IMR-90 (cell line): Measurements from ENCODE around the gene PGLYRP2. TPM values are rescaled to one million over a fixed set of nuclear protein-coding genes. Genes with fewer than 3 reads are reported as not detected.

Source experiments
- microRNA-seq, 2 experiments: library from miRNA; stranded (forward) in 1 of 2; unstranded in 1 of 2; fragments of 10-50 nt in 1 of 2; fragments of <30 nt in 1 of 2; gene quantifications in 1 of 2; microRNA quantifications in 1 of 2; one replicate each; pipeline versions ENCODE3 to v1.1.0; 2013 to 2020; ENCODE audit not compliant: insufficient read depth in 1 of 2, insufficient read length in 1 of 2, unreplicated experiment in 1 of 2
- polyA plus RNA-seq, 3 experiments: library from polyadenylated mRNA; depleted of rRNA; stranded (reverse); fragments of >200 nt; gene quantifications; 2 replicates each; pipeline ENCODE4 v1.2.3, GENCODE V29; 2012; ENCODE audit warnings: low replicate concordance in 1 of 3
- small RNA-seq, 5 experiments: library from RNA; depleted of rRNA; stranded (forward); fragments of <200 nt; gene quantifications; one replicate each; pipeline ENCODE3, GENCODE V24; 2012
- total RNA-seq: library from RNA; depleted of rRNA; stranded (reverse); fragments of >200 nt; gene quantifications from 2 replicates; pipeline ENCODE4 v1.2.3, GENCODE V29; 2012; rRNA removed

The PGLYRP2 gene
- total and polyA plus RNA-seq, 2 of the 4 experiments (the other 2 are of a cell fraction) = not detected

Small RNA genes lying within 50 kb of the gene (microRNA-seq; reads per million reads assigned to microRNA genes)
- gene MIR1470 = 0 reads per million in 2 experiments

Small RNA genes lying within 50 kb of the gene (small RNA-seq; reads per million reads assigned to genes)
- gene MIR1470 = 0 reads per million in 5 experiments

Other genes starting within 250 kb of the PGLYRP2 start
- gene EPHX3, start 247.1 kb downstream of the PGLYRP2 start, total RNA-seq = 0.18 TPM in 1 of 2 replicates, not detected in the other
- gene EPHX3, start 247.1 kb downstream of the PGLYRP2 start, polyA plus RNA-seq (2012; rRNA removed) = 0.12 and 0.16 TPM in 2 replicates
- 7.0 and 7.2 TPM in 2 replicates for gene BRD4, start 147.0 kb downstream of the PGLYRP2 start, total RNA-seq
- gene BRD4, start 147.0 kb downstream of the PGLYRP2 start, polyA plus RNA-seq (2012; rRNA removed) = 19.9 and 21.1 TPM in 2 replicates
- gene AKAP8, start 99.7 kb downstream of the PGLYRP2 start, total RNA-seq = 12.2 and 16.9 TPM in 2 replicates
- gene AKAP8, start 99.7 kb downstream of the PGLYRP2 start, polyA plus RNA-seq (2012; rRNA removed) = 13.4 and 14.8 TPM in 2 replicates
- gene AKAP8L, start 60.5 kb downstream of the PGLYRP2 start, total RNA-seq = 40.8 and 44.6 TPM in 2 replicates
- gene AKAP8L, start 60.5 kb downstream of the PGLYRP2 start, polyA plus RNA-seq (2012; rRNA removed) = 41.0 and 43.1 TPM in 2 replicates
- 0.90 and 1.1 TPM in 2 replicates for gene WIZ, start 29.5 kb downstream of the PGLYRP2 start, total RNA-seq
- gene WIZ, start 29.5 kb downstream of the PGLYRP2 start, polyA plus RNA-seq (2012; rRNA removed) = 27.1 and 31.6 TPM in 2 replicates
- gene RASAL3, start 15.0 kb downstream of the PGLYRP2 start, total RNA-seq = not detected in 2 replicates
- 0.07 TPM in 1 of 2 replicates, not detected in the other for gene RASAL3, start 15.0 kb downstream of the PGLYRP2 start, polyA plus RNA-seq (2012; rRNA removed)
- gene CYP4F22, start 29.0 kb upstream of the PGLYRP2 start, total RNA-seq = not detected in 2 replicates
- gene CYP4F22, start 29.0 kb upstream of the PGLYRP2 start, polyA plus RNA-seq (2012; rRNA removed) = not detected in 2 replicates
- gene CYP4F8, start 135.7 kb upstream of the PGLYRP2 start, total RNA-seq = not detected in 2 replicates
- not detected in 2 replicates for gene CYP4F8, start 135.7 kb upstream of the PGLYRP2 start, polyA plus RNA-seq (2012; rRNA removed)
- gene CYP4F3, start 161.4 kb upstream of the PGLYRP2 start, total RNA-seq = not detected in 2 replicates
- gene CYP4F3, start 161.4 kb upstream of the PGLYRP2 start, polyA plus RNA-seq (2012; rRNA removed) = not detected in 2 replicates
- not detected in 2 replicates for gene CYP4F12, start 193.6 kb upstream of the PGLYRP2 start, total RNA-seq
- gene CYP4F12, start 193.6 kb upstream of the PGLYRP2 start, polyA plus RNA-seq (2012; rRNA removed) = not detected in 2 replicates
- gene OR10H2, start 248.5 kb upstream of the PGLYRP2 start, total RNA-seq = not detected in 2 replicates
- not detected in 2 replicates for gene OR10H2, start 248.5 kb upstream of the PGLYRP2 start, polyA plus RNA-seq (2012; rRNA removed)